B cell (primary cell): Measurements from ENCODE around the gene FAM217B. TPM values are rescaled to one million over a fixed set of nuclear protein-coding genes. Genes with fewer than 3 reads are reported as not detected.

Experiments
- ATAC-seq: fragments of 200-7000 bp; cut with Tn5 transposase; one replicate; pipeline ENCODE4 v1.10.0; 2021; ENCODE audit warnings: low read depth, mild to moderate bottlenecking, moderate number of reproducible peaks, moderate library complexity
- CTCF ChIA-PET: fragments of 350-600 bp; sonication (Branson Sonifier 250); formaldehyde crosslinking; loops from one replicate; lab custom pipeline; 2021; ENCODE audit warnings: antibody characterized with exemption, inconsistent platforms; lab: Charles Lee
- POLR2A ChIA-PET: fragments of 350-600 bp; sonication (Branson Sonifier 250); formaldehyde crosslinking; loops from one replicate; lab custom pipeline; 2021; ENCODE audit warnings: antibody characterized with exemption; lab: Charles Lee
- DNase-seq: peaks from one replicate; pipeline ENCODE4 v3.0.0; 2013
- H2AFZ ChIP-seq: 2 replicates; pipeline ENCODE4 v1.6.1; 2012; ENCODE audit warnings: mild to moderate bottlenecking, low read depth, low read length; ENCODE audit not compliant: insufficient read depth, poor library complexity, severe bottlenecking
- H3K27ac ChIP-seq, 2 donors: 1 replicate in 1 of 2; 2 replicates in 1 of 2; pipeline ENCODE4 v1.5.1; 2012 to 2013; ENCODE audit warnings: low read length in 2 of 2, mild to moderate bottlenecking in 2 of 2, moderate library complexity in 1 of 2
- H3K27me3 ChIP-seq, 4 experiments: fragments of 200-600 bp in 1 of 4; sonication (generic) in 1 of 4; replicated peaks in 1 of 4; 1 replicate in 2 of 4; 2 replicates in 2 of 4; pipeline versions ENCODE4 v1.6.1 to v1.7.0; 2013 to 2016; ENCODE audit warnings: low read length in 3 of 4, mild to moderate bottlenecking in 2 of 4, mixed read lengths in 1 of 4, moderate library complexity in 1 of 4; ENCODE audit not compliant: insufficient read depth in 4 of 4, control insufficient read depth in 3 of 4; ENCODE audit errors: control extremely low read depth in 1 of 4
- H3K36me3 ChIP-seq, 2 experiments: replicated peaks in 1 of 2; 1 replicate in 1 of 2; 2 replicates in 1 of 2; pipeline versions ENCODE4 v1.6.1 to v1.7.1; 2013; ENCODE audit warnings: low read length in 1 of 2; ENCODE audit not compliant: insufficient read depth in 2 of 2, control insufficient read depth in 1 of 2; ENCODE audit errors: control extremely low read depth in 1 of 2, extremely low read depth in 1 of 2
- H3K4me1 ChIP-seq, 2 donors: fragments of 200-600 bp in 1 of 2; sonication (generic) in 1 of 2; 1 replicate in 1 of 2; 2 replicates in 1 of 2; pipeline versions ENCODE4 v1.5.1 to v1.6.1; 2013 to 2017; ENCODE audit warnings: low read length in 2 of 2; ENCODE audit not compliant: control insufficient read depth in 2 of 2, insufficient read depth in 2 of 2
- H3K4me2 ChIP-seq: replicated peaks from 2 replicates; pipeline ENCODE3; 2012; ENCODE audit warnings: mild to moderate bottlenecking, low read depth, low read length; ENCODE audit not compliant: poor library complexity, severe bottlenecking
- H3K4me3 ChIP-seq, 5 experiments: fragments of 200-600 bp in 1 of 5; sonication (generic) in 1 of 5; 1 replicate in 3 of 5; 2 replicates in 2 of 5; pipeline versions ENCODE4 v1.5.1 to v1.7.0; 2011 to 2016; ENCODE audit warnings: low read length in 4 of 5, mild to moderate bottlenecking in 4 of 5, low read depth in 2 of 5, control low read depth in 1 of 5, moderate library complexity in 1 of 5; ENCODE audit not compliant: insufficient read depth in 1 of 5; ENCODE audit errors: control extremely low read depth in 1 of 5, extremely low read depth in 1 of 5
- H3K79me2 ChIP-seq: fragments of 200-600 bp; sonication (generic); one replicate; pipeline ENCODE4 v1.6.0; 2016; ENCODE audit warnings: low read length; ENCODE audit not compliant: control insufficient read depth, insufficient read depth
- H3K9ac ChIP-seq: fragments of 200-600 bp; sonication (generic); 2 replicates; pipeline ENCODE4 v1.6.1; 2017; ENCODE audit warnings: mild to moderate bottlenecking, low read length, moderate library complexity
- H3K9me3 ChIP-seq, 3 donors: one replicate each; pipeline versions ENCODE4 v1.6.1 to v1.7.1; 2013; ENCODE audit warnings: low read length in 2 of 3; ENCODE audit not compliant: control insufficient read depth in 2 of 3, insufficient read depth in 1 of 3; ENCODE audit errors: control extremely low read depth in 1 of 3
- H4K20me1 ChIP-seq: 2 replicates; pipeline ENCODE4 v1.6.0; 2012; ENCODE audit warnings: mild to moderate bottlenecking, low read length; ENCODE audit not compliant: insufficient read depth, control insufficient read depth, poor library complexity, severe bottlenecking
- H3K27ac Mint-ChIP-seq: one replicate; pipeline ENCODE4 v1.8.0; 2021; ENCODE audit warnings: mixed read lengths
- H3K27me3 Mint-ChIP-seq: one replicate; pipeline ENCODE4 v1.8.0; 2021; ENCODE audit warnings: mixed read lengths
- H3K4me1 Mint-ChIP-seq: one replicate; pipeline ENCODE4 v1.8.0; 2021; ENCODE audit warnings: mixed read lengths
- H3K4me3 Mint-ChIP-seq: one replicate; pipeline ENCODE4 v1.8.0; 2021; ENCODE audit warnings: mixed read lengths
- H3K9me3 Mint-ChIP-seq: one replicate; pipeline ENCODE4 v1.8.0; 2022; ENCODE audit warnings: mixed read lengths; ENCODE audit not compliant: insufficient read depth
- EZH2 ChIP-seq: IDR thresholded peaks from 2 replicates; pipeline ENCODE4 v1.6.1; 2012; ENCODE audit warnings: borderline replicate concordance, low read depth, mild to moderate bottlenecking, moderate library complexity, low read length; ENCODE audit not compliant: insufficient read depth, poor library complexity, severe bottlenecking
- WGBS: methylation state at CpG from one replicate; pipeline ENCODE4 v1.1.5; 2013; ENCODE audit warnings: missing lambda C conversion rate; ENCODE audit not compliant: insufficient coverage; 5-methylcytosine and 5-hydroxymethylcytosine counted together
- intact Hi-C: fragments of 100-400 bp; cut with micrococcal nuclease; formaldehyde crosslinking; loops from one replicate; pipeline ENCODE4 v1.10.0; 2022
- polyA plus RNA-seq: library from polyadenylated mRNA; depleted of rRNA; stranded (reverse); fragments of >200 nt; gene quantifications from 2 replicates; pipeline ENCODE4 v1.2.3, GENCODE V29; 2012
- total RNA-seq, 2 donors: library from RNA; stranded (reverse); fragments of 120-200 nt in 1 of 2; gene quantifications; 1 replicate in 1 of 2; 2 replicates in 1 of 2; pipeline versions ENCODE4 v1.2.3 to v1.2.4, GENCODE V29; 2013 to 2022
- TF ChIP-seq, protein P1 (sequence below): fragments of 200-600 bp; IDR thresholded peaks from one replicate; pipeline ENCODE4 v1.8.0; 2022; ENCODE audit warnings: antibody characterized with exemption, mild to moderate bottlenecking

The FAM217B gene
- total and polyA plus RNA-seq, 2 donors (not counting 1 experiment from before 2014, with no cell fraction given), result 3.6 to 34.9 TPM

DNA sequence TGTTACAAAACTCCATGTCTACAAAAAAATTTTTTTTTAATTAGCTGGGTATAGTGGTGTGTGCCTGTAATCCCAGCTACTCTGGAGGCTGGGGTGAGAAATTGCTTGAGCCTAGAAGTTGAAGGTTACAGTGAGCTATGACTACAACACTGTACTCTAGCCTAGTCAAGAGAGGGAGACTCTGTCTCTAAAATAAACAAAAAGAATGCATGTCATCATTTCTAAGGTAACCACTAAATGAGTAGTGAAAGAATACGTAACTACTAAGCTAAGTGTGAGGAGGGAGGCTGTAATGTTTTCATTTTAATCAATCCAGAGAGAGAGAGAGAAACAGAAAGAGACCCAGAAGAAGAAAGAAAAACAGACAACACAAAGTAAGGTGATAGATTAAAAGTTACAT is 16.7 kb upstream of the FAM217B start:
- TF ChIP-seq, protein P1, sequence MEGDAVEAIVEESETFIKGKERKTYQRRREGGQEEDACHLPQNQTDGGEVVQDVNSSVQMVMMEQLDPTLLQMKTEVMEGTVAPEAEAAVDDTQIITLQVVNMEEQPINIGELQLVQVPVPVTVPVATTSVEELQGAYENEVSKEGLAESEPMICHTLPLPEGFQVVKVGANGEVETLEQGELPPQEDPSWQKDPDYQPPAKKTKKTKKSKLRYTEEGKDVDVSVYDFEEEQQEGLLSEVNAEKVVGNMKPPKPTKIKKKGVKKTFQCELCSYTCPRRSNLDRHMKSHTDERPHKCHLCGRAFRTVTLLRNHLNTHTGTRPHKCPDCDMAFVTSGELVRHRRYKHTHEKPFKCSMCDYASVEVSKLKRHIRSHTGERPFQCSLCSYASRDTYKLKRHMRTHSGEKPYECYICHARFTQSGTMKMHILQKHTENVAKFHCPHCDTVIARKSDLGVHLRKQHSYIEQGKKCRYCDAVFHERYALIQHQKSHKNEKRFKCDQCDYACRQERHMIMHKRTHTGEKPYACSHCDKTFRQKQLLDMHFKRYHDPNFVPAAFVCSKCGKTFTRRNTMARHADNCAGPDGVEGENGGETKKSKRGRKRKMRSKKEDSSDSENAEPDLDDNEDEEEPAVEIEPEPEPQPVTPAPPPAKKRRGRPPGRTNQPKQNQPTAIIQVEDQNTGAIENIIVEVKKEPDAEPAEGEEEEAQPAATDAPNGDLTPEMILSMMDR, result no peak
- no peak for TF ChIP-seq EZH2
- ChIA-PET CTCF (interaction anchor here (1.1 to 1.5 kb wide), 3 partner anchors 8 to 14 kb away, joined by 3 read pairs; no protein-coding TSS in a partner anchor), POLR2A (no interaction called here)
- Histone ChIP-seq H3K9ac (no peak overlapping the region), H3K79me2 (no peaks in the 10 kb centered on the region), H3K27ac (no peak overlapping the region), H4K20me1 (no peaks in the 10 kb centered on the region), H3K9me3 (no peaks in the 10 kb centered on the region), H3K4me1 (no peaks in the 10 kb centered on the region), H2AFZ (no peak overlapping the region), H3K4me2 (no peak overlapping the region), H3K4me3 (no peak overlapping the region), H3K36me3 (no peaks in the 10 kb centered on the region), H3K27me3 (peaks cover 0 to 10% (median 0%) of the 10 kb centered on the region in 4 experiments)
- H3K4me3 Mint-ChIP-seq, result no peak overlapping the region
- H3K27ac Mint-ChIP-seq, result no peak overlapping the region
- H3K27me3 Mint-ChIP-seq, result peaks cover 23% of the 10 kb centered on the region
- H3K4me1 Mint-ChIP-seq, result no peaks in the 10 kb centered on the region
- no peaks in the 10 kb centered on the region for H3K9me3 Mint-ChIP-seq
- WGBS, result no CpG with 5 or more reads among the region's 1 CpG
- DNase-seq (no peak), ATAC-seq (no peak)
- intact Hi-C loops, result no loop called here

DNA sequence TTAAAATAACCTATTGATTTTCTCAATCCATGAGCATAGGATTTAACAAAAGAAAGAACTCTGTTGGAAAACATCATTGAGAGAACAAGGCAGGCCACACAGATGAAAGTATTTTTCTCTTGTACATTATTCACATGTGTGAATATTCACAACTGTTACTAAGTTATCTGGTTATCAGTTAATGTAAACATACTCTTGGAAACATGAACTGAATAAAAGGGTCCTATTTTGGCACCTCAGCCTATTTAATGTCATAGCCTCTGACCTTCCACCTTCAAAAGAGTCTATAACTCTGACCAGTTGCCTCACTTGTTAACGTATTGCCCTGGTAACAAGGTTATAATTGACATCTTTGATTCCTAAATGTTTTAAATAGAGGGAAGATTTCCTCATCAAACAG is 14.8 kb upstream of the FAM217B start:
- DNase-seq (no peak), ATAC-seq (no peak)
- ChIA-PET POLR2A (no interaction called here), CTCF (no interaction called here)
- no peak overlapping the region for H3K27ac Mint-ChIP-seq
- no peaks in the 10 kb centered on the region for H3K4me1 Mint-ChIP-seq
- TF ChIP-seq, protein P1, result no peak
- no peak for TF ChIP-seq EZH2
- H2AFZ ChIP-seq, result no peak overlapping the region
- H3K4me3 Mint-ChIP-seq, result no peak overlapping the region
- H3K4me3 ChIP-seq, result no peak overlapping the region
- H3K9me3 ChIP-seq, result no peaks in the 10 kb centered on the region
- no peaks in the 10 kb centered on the region for H4K20me1 ChIP-seq
- H3K27me3 ChIP-seq, result peaks cover 0 to 10% (median 0%) of the 10 kb centered on the region in 4 experiments
- H3K9ac ChIP-seq, result no peak overlapping the region
- no peaks in the 10 kb centered on the region for H3K4me1 ChIP-seq
- no peaks in the 10 kb centered on the region for H3K36me3 ChIP-seq
- intact Hi-C loops, result no loop called here
- peaks cover 21% of the 10 kb centered on the region for H3K27me3 Mint-ChIP-seq
- H3K9me3 Mint-ChIP-seq, result no peaks in the 10 kb centered on the region
- no peak overlapping the region for H3K27ac ChIP-seq
- WGBS, result no CpG with 5 or more reads among the region's 1 CpG
- H3K79me2 ChIP-seq, result no peaks in the 10 kb centered on the region
- H3K4me2 ChIP-seq, result no peak overlapping the region
